Adrenal gland (tissue), 12 donors: ENCODE data around the gene ADARB2. TPM values are rescaled to one million over a fixed set of nuclear protein-coding genes. Genes with fewer than 3 reads are reported as not detected.

Experiments
- DNase-seq, 7 donors: peaks; one replicate each; pipeline ENCODE4 v3.0.0-alpha.2; 2019 to 2020
- H3K27ac ChIP-seq, 5 donors: fragments of 200-600 bp; sonication (generic) in 4 of 5; 1 replicate in 3 of 5; 2 replicates in 2 of 5; pipeline versions ENCODE4 v1.5.1 to v1.8.0; 2016 to 2020; ENCODE audit warnings: mild to moderate bottlenecking in 1 of 5
- H3K27me3 ChIP-seq: fragments of 200-600 bp; 2 replicates; pipeline ENCODE4 v1.8.0; 2021
- H3K36me3 ChIP-seq, 2 donors: fragments of 200-600 bp; replicated peaks in 1 of 2; 1 replicate in 1 of 2; 2 replicates in 1 of 2; pipeline versions ENCODE4 v1.5.1 to v1.8.0; 2018 to 2022
- H3K4me1 ChIP-seq, 2 donors: fragments of 200-600 bp; replicated peaks in 1 of 2; 1 replicate in 1 of 2; 2 replicates in 1 of 2; pipeline versions ENCODE4 v1.5.1 to v1.8.0; 2018 to 2021
- H3K4me3 ChIP-seq, 4 donors: fragments of 200-600 bp; sonication (generic) in 3 of 4; one replicate each; pipeline ENCODE4 v1.5.1; 2016 to 2018
- H3K9me3 ChIP-seq, 3 donors: fragments of 200-600 bp; sonication (generic) in 1 of 3; replicated peaks in 1 of 3; 1 replicate in 2 of 3; 2 replicates in 1 of 3; pipeline versions ENCODE4 v1.5.1 to v1.8.0; 2016 to 2021
- CTCF ChIP-seq, 6 experiments: fragments of 450-650 bp in 4 of 6; fragments of 200-600 bp in 2 of 6; sonication (generic) in 1 of 6; IDR thresholded peaks; 1 replicate in 5 of 6; 2 replicates in 1 of 6; pipeline versions ENCODE4 v1.5.1 to v1.8.0; 2016 to 2021; ENCODE audit warnings: antibody characterized with exemption in 6 of 6, mild to moderate bottlenecking in 2 of 6, moderate library complexity in 1 of 6
- POLR2A ChIP-seq, 2 donors: fragments of 450-650 bp; IDR thresholded peaks; one replicate each; pipeline ENCODE4 v1.6.1; 2017; ENCODE audit warnings: antibody characterized with exemption in 2 of 2, mild to moderate bottlenecking in 2 of 2, moderate library complexity in 1 of 2
- WGBS, 4 donors: extraction: QIAGEN DNeasy Blood & Tissue Kit in 2 of 4; methylation state at CpG; one replicate each; pipeline versions ENCODE4 v1.1.5 to v1.1.7; 2013 to 2017; 5-methylcytosine and 5-hydroxymethylcytosine counted together
- intact Hi-C, 2 donors: fragments of 100-400 bp; cut with DNase I; formaldehyde crosslinking; loops; one replicate each; pipeline versions ENCODE4 v1.14.1 to v1.15.0; 2022 to 2023
- polyA plus RNA-seq, 3 donors: library from polyadenylated mRNA; stranded (reverse); fragments of 200-250 nt in 2 of 3; fragments of 350-450 nt in 1 of 3; fragmentation: Illumina TruSeq in 1 of 3; extraction: RNeasy Lipid Tissue Mini Kit (QIAGEN cat#74804) in 1 of 3; gene quantifications; one replicate each; pipeline ENCODE4 v1.2.3, GENCODE V29; 2013 to 2014
- total RNA-seq, 9 donors: library from RNA; depleted of rRNA in 4 of 9; stranded (reverse); fragments of >200 nt in 4 of 9; fragments of 120-200 nt in 1 of 9; fragmentation: NEBNext Ultra II Directional in 1 of 9; extraction: Animal tissue kit (Norgen Biotek cat#: 25700) in 1 of 9; gene quantifications; one replicate each; pipeline versions ENCODE4 v1.1.0 to v1.2.4, GENCODE V29; 2013 to 2023
- donor health status: healthy with polysubstance abuse.
- donor health status: Bipolar disorder and iron deficiency.
- donor health status: DM: yes; HTN: yes; CAD: no.
- donor health status: DM: no; HTN: no; CAD: no.
- donor health status: DM: no; HTN: no; CAD: no.
- donor health status: DM: yes; HTN: yes; CAD: no.

Gene ADARB2
- total and polyA plus RNA-seq, 12 donors, result 0.14 to 3.1 (median 0.91) TPM

- DNase-seq, result no peak
- WGBS, 4 donors, result 91 to 94% (median 92%) methylated on average over 14 to 15 of the region's 15 CpGs
- Histone ChIP-seq H3K4me3 (no peak overlapping the region), H3K27me3 (no peaks in the 10 kb centered on the region), H3K36me3 (no peaks in the 10 kb centered on the region), H3K4me1 (no peaks in the 10 kb centered on the region), H3K9me3 (no peaks in the 10 kb centered on the region), H3K27ac (no peak overlapping the region)
- intact Hi-C loops, result no loop called here
- TF ChIP-seq POLR2A (IDR thresholded peaks at IDR 0.05) (no peak), CTCF (IDR thresholded peaks at IDR 0.05) (no peak)
These were observed 466.4 kb downstream of the ADARB2 start for GRCh38 chr10:1270906-1271305.

GRCh38 chr10:1270490-1270889, 466.8 kb downstream of the ADARB2 start:
- H3K4me1 ChIP-seq, result no peaks in the 10 kb centered on the region
- DNase-seq, result no peak
- intact Hi-C loops, result no loop called here
- no peaks in the 10 kb centered on the region for H3K27me3 ChIP-seq
- no peak overlapping the region for H3K4me3 ChIP-seq
- WGBS, 4 donors, result 70 to 86% (median 83%) methylated on average over 7 to 9 of the region's 9 CpGs
- no peak overlapping the region for H3K27ac ChIP-seq
- no peaks in the 10 kb centered on the region for H3K36me3 ChIP-seq
- H3K9me3 ChIP-seq, result no peaks in the 10 kb centered on the region
- no peak for TF ChIP-seq POLR2A (IDR thresholded peaks at IDR 0.05)
- no peak for TF ChIP-seq CTCF (IDR thresholded peaks at IDR 0.05)

GRCh38 chr10:1268831-1269230, 468.5 kb downstream of the ADARB2 start:
- Histone ChIP-seq H3K9me3 (no peaks in the 10 kb centered on the region), H3K4me1 (no peaks in the 10 kb centered on the region), H3K4me3 (no peak overlapping the region), H3K27me3 (no peaks in the 10 kb centered on the region), H3K36me3 (no peaks in the 10 kb centered on the region), H3K27ac (no peak overlapping the region)
- DNase-seq, result peak in 1 of 7 donors; percentile 9
- WGBS, 4 donors, result 24 to 43% (median 33%) methylated on average over 1 of the region's 1 CpG
- intact Hi-C loops, result no loop called here
- TF ChIP-seq POLR2A (IDR thresholded peaks at IDR 0.05) (no peak), CTCF (IDR thresholded peaks at IDR 0.05) (no peak)

- TF ChIP-seq POLR2A (IDR thresholded peaks at IDR 0.05) (no peak), CTCF (IDR thresholded peaks at IDR 0.05) (no peak)
- H3K27ac ChIP-seq, result no peak overlapping the region
- no peak overlapping the region for H3K4me3 ChIP-seq
- no peaks in the 10 kb centered on the region for H3K27me3 ChIP-seq
- WGBS, 4 donors, result 69 to 79% (median 74%) methylated on average over 7 of the region's 7 CpGs
- intact Hi-C loops, result no loop called here
- no peak for DNase-seq
- H3K4me1 ChIP-seq, result no peaks in the 10 kb centered on the region
- H3K9me3 ChIP-seq, result no peaks in the 10 kb centered on the region
- H3K36me3 ChIP-seq, result no peaks in the 10 kb centered on the region
These were observed 469.8 kb downstream of the ADARB2 start for GRCh38 chr10:1267568-1267967.
